Activated CD4-positive, alpha-beta T cell treated with anti-CD3 and anti-CD28 coated beads, Interleukin-2, amount 50 U/mL, for 1 hour (primary cell): ENCODE data around the gene AKT1S1.

ENCODE experiments used
- DNase-seq: peaks from one replicate; pipeline ENCODE4 v3.0.0-alpha.2; 2020

The AKT1S1 gene

GRCh38 chr19:49852631-49853126, 24.5 kb downstream of the AKT1S1 start:
- DNase-seq, result no peak

- peak; percentile 32 for DNase-seq
These were observed 25.5 kb downstream of the AKT1S1 start for GRCh38 chr19:49851456-49852259.

GRCh38 chr19:49850487-49851342, 26.4 kb downstream of the AKT1S1 start, which contains the start of gene PTOV1:
PTOV1 (plus strand) TSS chr19:49851159.
- DNase-seq, result peak; percentile 84

GRCh38 chr19:49850221-49850486, 27.0 kb downstream of the AKT1S1 start:
- no peak for DNase-seq

- no peak for DNase-seq
These were observed 27.5 kb downstream of the AKT1S1 start for GRCh38 chr19:49849433-49850220.

- DNase-seq, result no peak
These were observed 28.2 kb downstream of the AKT1S1 start for GRCh38 chr19:49848938-49849337.

- DNase-seq, result no peak
These were observed 29.1 kb downstream of the AKT1S1 start for GRCh38 chr19:49847731-49848696.

- no peak for DNase-seq
These were observed 30.7 kb downstream of the AKT1S1 start for GRCh38 chr19:49846408-49846807.

- DNase-seq, result no peak
These were observed 31.7 kb downstream of the AKT1S1 start for GRCh38 chr19:49845414-49845813.

GRCh38 chr19:49844138-49845095, 32.7 kb downstream of the AKT1S1 start:
- no peak for DNase-seq

- DNase-seq, result no peak
These were observed 33.9 kb downstream of the AKT1S1 start for GRCh38 chr19:49843265-49843664.

- no peak for DNase-seq
These were observed 36.4 kb downstream of the AKT1S1 start for GRCh38 chr19:49840736-49841249.

- no peak for DNase-seq
These were observed 36.8 kb downstream of the AKT1S1 start for GRCh38 chr19:49840321-49840720.

- no peak for DNase-seq
These were observed 37.4 kb downstream of the AKT1S1 start for GRCh38 chr19:49839713-49840112.

- no peak for DNase-seq
These were observed 38.1 kb downstream of the AKT1S1 start for GRCh38 chr19:49838885-49839588.

GRCh38 chr19:49837425-49837824, 39.7 kb downstream of the AKT1S1 start:
- DNase-seq, result no peak

- DNase-seq, result no peak
These were observed 40.2 kb downstream of the AKT1S1 start for GRCh38 chr19:49837009-49837310.

GRCh38 chr19:49836176-49837008, 40.8 kb downstream of the AKT1S1 start:
- no peak for DNase-seq

GRCh38 chr19:49835562-49835961, 41.6 kb downstream of the AKT1S1 start:
- no peak for DNase-seq
